MM.1S (cell line): ENCODE data around the gene BGN.

ENCODE experiments used
- DNase-seq: peaks from one replicate; pipeline ENCODE4 v3.0.0-alpha.2; 2015
- H2AFZ ChIP-seq: fragments of 300-600 bp; sonication (generic); 2 replicates; pipeline ENCODE4 v1.6.0; 2016; ENCODE audit warnings: antibody characterized with exemption, low read length
- H3F3A ChIP-seq: fragments of 300-600 bp; sonication (generic); 2 replicates; pipeline ENCODE4 v1.6.1; 2016; ENCODE audit warnings: mild to moderate bottlenecking, antibody characterized with exemption, low read length, moderate library complexity, mixed read lengths; ENCODE audit not compliant: insufficient read depth
- H3K27ac ChIP-seq: fragments of 300-600 bp; sonication (generic); 2 replicates; pipeline ENCODE4 v1.5.1; 2016; ENCODE audit warnings: mild to moderate bottlenecking, low read length
- H3K27me3 ChIP-seq: fragments of 300-600 bp; sonication (generic); replicated peaks from 2 replicates; pipeline ENCODE4 v1.6.0; 2016; ENCODE audit warnings: low read length; ENCODE audit not compliant: insufficient read depth
- H3K36me3 ChIP-seq: fragments of 300-600 bp; sonication (generic); replicated peaks from 2 replicates; pipeline ENCODE4 v1.6.1; 2016; ENCODE audit warnings: mild to moderate bottlenecking, low read length, mixed read lengths; ENCODE audit not compliant: insufficient read depth
- H3K4me1 ChIP-seq: fragments of 300-600 bp; sonication (generic); 2 replicates; pipeline ENCODE4 v1.6.1; 2016; ENCODE audit warnings: low read length, mixed read lengths
- H3K4me2 ChIP-seq: fragments of 300-600 bp; sonication (generic); 2 replicates; pipeline ENCODE4 v1.6.0; 2016; ENCODE audit warnings: low read depth, low read length
- H3K4me3 ChIP-seq: fragments of 300-600 bp; sonication (generic); 2 replicates; pipeline ENCODE4 v1.5.1; 2016; ENCODE audit warnings: low read length, mixed read lengths
- H3K79me2 ChIP-seq: fragments of 300-600 bp; sonication (generic); 2 replicates; pipeline ENCODE4 v1.6.1; 2016; ENCODE audit warnings: mixed run types, low read length, mixed read lengths
- H3K9ac ChIP-seq: fragments of 300-600 bp; sonication (generic); 2 replicates; pipeline ENCODE4 v1.6.1; 2016; ENCODE audit warnings: low read length, mixed read lengths
- H3K9me2 ChIP-seq: fragments of 300-600 bp; sonication (generic); replicated peaks from 2 replicates; pipeline ENCODE4 v1.6.1; 2016; ENCODE audit warnings: mild to moderate bottlenecking, low read length, mixed read lengths; ENCODE audit not compliant: insufficient read depth
- H3K9me3 ChIP-seq: fragments of 300-600 bp; sonication (generic); replicated peaks from 2 replicates; pipeline ENCODE4 v1.6.1; 2016; ENCODE audit warnings: mild to moderate bottlenecking, low read length, mixed read lengths; ENCODE audit not compliant: insufficient read depth
- H4K20me1 ChIP-seq: fragments of 300-600 bp; sonication (generic); 2 replicates; pipeline ENCODE4 v1.6.1; 2016; ENCODE audit warnings: mild to moderate bottlenecking, low read length, moderate library complexity, mixed read lengths; ENCODE audit not compliant: insufficient read depth
- CTCF ChIP-seq: fragments of 300-600 bp; sonication (generic); IDR thresholded peaks from 2 replicates; pipeline ENCODE4 v1.5.1; 2016; ENCODE audit warnings: antibody characterized with exemption, low read length, mixed read lengths
- EZH2 ChIP-seq: fragments of 300-600 bp; sonication (generic); optimal IDR thresholded peaks from 2 replicates; pipeline ENCODE3; 2017; ENCODE audit warnings: low read depth, mild to moderate bottlenecking, antibody characterized with exemption, low read length, mixed read lengths
- EZH2phosphoT487 ChIP-seq: fragments of 300-600 bp; sonication (generic); IDR thresholded peaks from 2 replicates; pipeline ENCODE4 v1.6.1; 2018; ENCODE audit warnings: antibody characterized with exemption, low read length

Gene BGN

GRCh38 chrX:153494541-153495361, at the start of gene BGN:
TSS of gene BGN (plus strand) at chrX:153494980. CDS start at chrX:153504632, 9,652 bp downstream.
- H3K4me1 ChIP-seq, result no peaks in the 10 kb centered on the region
- no peak within 1 kb of the TSS for H3K27ac ChIP-seq
- H3K27me3 ChIP-seq, result peaks cover 42% of the 10 kb centered on the region
- no peak for DNase-seq
- TF ChIP-seq EZH2, result no peak
- no peak for TF ChIP-seq CTCF
- no peak for TF ChIP-seq EZH2phosphoT487
- H3K9ac ChIP-seq, result no peak within 1 kb of the TSS
- H4K20me1 ChIP-seq, result no peaks in the 10 kb centered on the region
- no peak within 1 kb of the TSS for H2AFZ ChIP-seq
- H3K4me2 ChIP-seq, result no peak within 1 kb of the TSS
- H3K4me3 ChIP-seq, result no peak within 1 kb of the TSS
- no peaks in the 10 kb centered on the region for H3F3A ChIP-seq
- no peaks in the 10 kb centered on the region for H3K9me3 ChIP-seq
- no peaks in the 10 kb centered on the region for H3K9me2 ChIP-seq
- no peaks in the 10 kb centered on the region for H3K79me2 ChIP-seq
- no peaks in the 10 kb centered on the region for H3K36me3 ChIP-seq

DNA sequence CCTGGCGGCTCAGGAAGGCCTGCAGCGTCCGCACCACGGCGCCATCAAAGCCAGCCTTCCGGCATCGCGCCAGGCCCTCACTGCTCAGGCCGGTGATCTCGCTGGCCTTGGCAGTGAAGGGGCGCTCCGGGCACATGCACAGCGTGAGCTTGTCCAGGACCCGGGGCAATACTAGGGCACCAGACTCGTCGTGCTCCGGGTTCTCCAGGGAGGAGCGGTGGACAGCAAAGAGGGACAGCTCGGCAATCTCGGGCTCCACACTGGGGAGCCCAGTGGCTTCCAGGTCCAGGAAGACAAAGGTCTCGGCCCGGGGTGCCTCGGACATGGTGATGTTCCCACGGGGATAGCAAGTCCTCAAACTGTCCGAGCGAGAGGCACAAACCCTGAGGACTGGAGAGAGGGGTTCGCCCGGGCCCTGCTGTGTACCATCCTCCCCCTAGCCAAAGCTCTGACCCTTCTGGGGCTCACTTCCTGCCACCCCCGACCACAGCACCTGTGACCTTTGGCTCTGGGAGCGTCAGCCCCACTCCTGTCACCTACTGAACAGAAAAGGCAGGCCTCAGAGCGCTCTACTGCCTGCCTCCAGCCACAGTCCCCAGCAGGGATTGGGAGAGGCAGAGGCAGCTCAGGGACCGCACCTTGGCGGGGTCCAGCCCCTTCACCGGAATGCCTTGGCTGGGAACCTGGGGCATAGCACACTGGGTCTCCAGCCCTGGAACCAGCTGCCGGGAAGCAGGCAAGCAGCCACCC, 49.5 kb upstream of the BGN start:
- Histone ChIP-seq H3K4me1 (no peaks in the 10 kb centered on the region), H3K9me3 (no peaks in the 10 kb centered on the region), H3K27me3 (no peaks in the 10 kb centered on the region), H3K27ac (no peak overlapping the region), H3K9ac (no peak overlapping the region), H3K79me2 (no peaks in the 10 kb centered on the region), H3K4me2 (no peak overlapping the region), H3F3A (no peaks in the 10 kb centered on the region), H4K20me1 (no peaks in the 10 kb centered on the region), H3K9me2 (no peaks in the 10 kb centered on the region), H3K4me3 (no peak overlapping the region), H2AFZ (no peak overlapping the region), H3K36me3 (no peaks in the 10 kb centered on the region)
- no peak for DNase-seq
- TF ChIP-seq EZH2phosphoT487 (no peak), CTCF (no peak), EZH2 (no peak)

DNA sequence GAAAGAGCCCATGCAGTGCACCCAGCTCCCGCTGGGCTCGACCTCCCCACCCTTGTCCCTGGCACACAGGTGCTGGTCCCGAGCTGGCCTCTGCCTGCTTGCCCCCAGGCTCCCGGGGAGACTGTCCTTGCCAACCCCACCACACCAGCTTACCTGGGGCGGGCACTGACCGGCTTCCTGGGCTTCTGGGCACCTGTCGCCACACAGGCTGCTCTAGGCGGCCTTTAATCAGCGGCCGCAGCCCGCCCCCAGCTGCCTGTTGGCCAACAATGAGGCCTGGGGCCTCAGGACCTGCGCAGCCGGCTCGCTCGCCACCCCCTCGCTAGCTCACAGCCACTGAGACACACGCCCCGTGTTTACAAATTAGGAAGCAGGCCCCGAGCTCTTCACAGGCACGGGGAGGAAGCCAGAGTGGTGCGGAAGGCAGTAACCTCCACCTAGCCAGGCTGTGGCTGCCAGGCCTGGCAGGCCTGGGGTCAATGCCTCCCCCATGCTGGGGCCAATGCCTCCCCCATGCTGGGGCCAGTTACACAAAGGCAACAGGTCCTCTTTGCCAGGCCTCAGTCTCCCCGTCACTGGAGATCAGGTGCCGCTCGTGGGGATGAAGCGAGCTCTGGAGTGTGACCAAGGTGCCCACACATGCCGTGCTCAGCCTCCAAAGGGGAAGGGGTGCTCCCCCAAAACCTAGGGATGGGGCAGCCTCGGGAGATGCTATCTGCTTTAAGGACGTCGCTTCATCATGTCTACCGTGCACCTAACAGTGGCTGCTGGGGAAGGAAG, 48.7 kb upstream of the BGN start, which contains the start of gene TREX2:
TSS of gene TREX2 (minus strand) at position 201 of the 780 bp plus-strand sequence. CDS start 626 bp downstream, outside the sequence.
- no peak for TF ChIP-seq EZH2phosphoT487
- TF ChIP-seq EZH2, result no peak
- no peak for TF ChIP-seq CTCF
- H3K9ac ChIP-seq, result no peak within 1 kb of the TSS
- H3K27ac ChIP-seq, result no peak within 1 kb of the TSS
- no peaks in the 10 kb centered on the region for H3K79me2 ChIP-seq
- H3K36me3 ChIP-seq, result no peaks in the 10 kb centered on the region
- no peaks in the 10 kb centered on the region for H4K20me1 ChIP-seq
- no peak within 1 kb of the TSS for H3K4me2 ChIP-seq
- H3K27me3 ChIP-seq, result no peaks in the 10 kb centered on the region
- H3K9me2 ChIP-seq, result no peaks in the 10 kb centered on the region
- no peaks in the 10 kb centered on the region for H3K4me1 ChIP-seq
- no peak for DNase-seq
- H2AFZ ChIP-seq, result no peak within 1 kb of the TSS
- H3K4me3 ChIP-seq, result no peak within 1 kb of the TSS
- H3K9me3 ChIP-seq, result no peaks in the 10 kb centered on the region
- no peaks in the 10 kb centered on the region for H3F3A ChIP-seq
